Measurements from ENCODE around the gene CCDC126.

- no peak for TF ChIP-seq CTCF (IDR thresholded peaks at IDR 0.05; ENCODE audit: low read length)
- no peak for TF ChIP-seq EZH2 (IDR thresholded peaks at IDR 0.05; ENCODE audit: borderline replicate concordance, low read length)
Measured at GRCh38 chr7:23617482-23617881, 20.3 kb downstream of the CCDC126 start.
